Erythroblast (primary cell): ENCODE data around the gene SLC7A11.

Experiments
- GATA1 ChIP-seq: IDR thresholded peaks from 2 replicates; pipeline ENCODE4 v1.6.1; 2011; ENCODE audit warnings: low read depth, mild to moderate bottlenecking, control low read depth, low read length, moderate library complexity
- POLR2A ChIP-seq: IDR thresholded peaks from 2 replicates; pipeline ENCODE4 v1.6.1; 2011; ENCODE audit warnings: mild to moderate bottlenecking, low read length

GRCh38 chr4:138256608-138257007 lies 14.5 kb upstream of the SLC7A11 start:
- TF ChIP-seq POLR2A (no peak), GATA1 (no peak)
